ENCODE results near the gene PHF21B.
"Not testable (repeated sequence)": the region's sequence is repeated elsewhere in the genome, so short reads cannot be mapped to it uniquely, and the experiment has no call there.

PHF21B gene

GRCh38 chr22:44931077-44931540, 78.7 kb downstream of the PHF21B start:
- no peak for DNase-seq

- no peak for DNase-seq
These were observed 79.1 kb downstream of the PHF21B start for GRCh38 chr22:44930711-44931035.

- DNase-seq: no peak
These were observed 79.6 kb downstream of the PHF21B start for GRCh38 chr22:44930016-44930710.

DNA sequence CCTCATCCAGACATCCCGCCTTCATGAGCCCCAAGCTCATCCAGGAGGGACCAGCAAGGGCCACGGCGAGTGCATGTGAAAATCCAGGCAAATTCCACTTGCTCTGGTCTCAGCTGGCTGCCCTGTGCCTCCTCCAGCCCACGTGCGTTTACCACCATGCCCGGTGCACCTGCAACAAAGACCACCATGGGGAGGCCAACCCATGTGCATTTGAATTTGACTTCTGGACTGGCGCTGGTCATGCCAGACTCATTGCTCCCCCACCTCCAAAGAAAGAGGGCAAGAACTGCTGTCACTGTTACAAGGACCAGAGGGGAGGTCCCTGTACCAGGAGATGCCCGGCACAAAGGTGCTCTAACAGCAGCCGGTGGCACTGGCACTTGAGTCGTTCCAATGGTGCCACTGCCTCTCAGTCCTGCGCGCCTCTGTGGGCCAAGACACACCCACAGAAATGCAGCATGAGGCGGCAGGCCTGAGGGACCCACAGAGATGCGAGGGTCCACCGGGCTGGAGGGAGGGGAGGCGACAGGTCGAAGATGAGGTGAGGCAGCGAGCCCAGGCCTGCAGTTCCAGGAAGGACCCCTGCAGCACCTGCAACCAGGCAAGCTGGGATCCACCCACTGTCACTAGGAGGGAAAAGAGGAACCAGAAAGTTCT, 80.3 kb downstream of the PHF21B start:
- no peak for DNase-seq

DNA sequence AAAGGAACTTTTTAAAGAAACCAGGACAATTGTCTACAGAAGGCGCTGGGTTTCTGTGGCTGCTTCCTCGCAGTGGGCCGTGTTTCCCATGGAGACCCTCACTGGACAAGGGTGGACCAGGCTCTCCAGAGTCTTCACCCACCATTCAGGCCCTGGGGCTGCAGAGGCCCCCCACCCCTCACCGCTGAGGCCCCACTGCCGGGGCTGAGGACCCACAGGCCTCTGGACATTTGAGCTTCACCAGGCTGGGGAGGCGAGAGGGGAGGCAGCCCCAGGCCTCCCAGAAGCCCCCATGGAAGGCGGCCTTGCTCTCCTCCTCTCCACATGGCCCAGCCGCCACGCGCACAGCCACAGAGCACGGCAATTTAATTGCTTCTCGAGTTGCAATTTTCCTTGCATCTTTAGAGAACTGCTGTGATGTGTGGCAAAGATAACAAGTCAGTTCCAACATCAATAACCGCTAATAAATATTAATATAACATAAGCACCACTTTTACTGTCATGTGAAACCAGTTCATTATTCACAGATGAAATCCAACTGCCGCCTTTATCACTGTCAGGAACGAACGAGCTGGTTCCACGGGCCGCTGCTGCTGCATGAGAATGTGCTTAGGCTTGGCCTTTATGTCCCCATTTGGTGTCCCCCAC, 81.0 kb downstream of the PHF21B start:
- DNase-seq: no peak

- DNase-seq: no peak
These were observed 81.7 kb downstream of the PHF21B start for GRCh38 chr22:44928136-44928463.

DNA sequence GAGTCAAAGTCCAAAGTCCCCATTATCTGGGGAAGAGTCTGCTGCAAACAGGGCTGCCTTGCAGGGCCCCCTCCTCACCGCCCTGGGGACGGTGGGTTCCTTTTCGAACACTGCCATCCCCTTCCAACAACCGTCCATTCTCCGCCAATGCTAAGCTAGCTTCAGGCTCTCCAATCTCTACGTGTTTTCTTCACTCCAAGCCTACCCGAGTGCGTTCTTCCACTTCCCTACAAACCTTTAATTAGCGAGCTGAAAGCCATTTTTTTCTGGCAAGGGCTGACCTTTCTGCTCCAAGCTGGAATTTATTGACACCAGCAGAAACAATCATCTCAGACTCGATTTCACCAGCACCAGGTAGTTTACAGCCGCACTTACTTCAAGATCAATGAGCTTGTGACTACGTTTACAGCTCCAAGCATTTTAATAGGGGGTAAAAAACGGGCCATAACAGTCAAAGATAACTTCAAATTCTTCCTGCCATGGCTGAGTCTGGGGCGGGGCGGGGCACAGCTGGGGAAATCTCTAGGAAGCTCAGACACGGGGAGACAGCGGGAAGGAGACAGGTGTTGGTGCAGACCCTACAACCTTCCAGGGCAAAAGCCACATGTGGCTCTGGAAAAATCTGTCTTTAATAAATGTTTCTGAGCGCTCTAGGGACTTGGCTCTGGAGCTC, 82.2 kb downstream of the PHF21B start:
- DNase-seq: no peak

GRCh38 chr22:44926491-44927415, 83.1 kb downstream of the PHF21B start:
- DNase-seq: no peak

GRCh38 chr22:44926124-44926475, 83.7 kb downstream of the PHF21B start:
- DNase-seq: no peak

- DNase-seq: no peak
These were observed 84.2 kb downstream of the PHF21B start for GRCh38 chr22:44925465-44926123.

DNA sequence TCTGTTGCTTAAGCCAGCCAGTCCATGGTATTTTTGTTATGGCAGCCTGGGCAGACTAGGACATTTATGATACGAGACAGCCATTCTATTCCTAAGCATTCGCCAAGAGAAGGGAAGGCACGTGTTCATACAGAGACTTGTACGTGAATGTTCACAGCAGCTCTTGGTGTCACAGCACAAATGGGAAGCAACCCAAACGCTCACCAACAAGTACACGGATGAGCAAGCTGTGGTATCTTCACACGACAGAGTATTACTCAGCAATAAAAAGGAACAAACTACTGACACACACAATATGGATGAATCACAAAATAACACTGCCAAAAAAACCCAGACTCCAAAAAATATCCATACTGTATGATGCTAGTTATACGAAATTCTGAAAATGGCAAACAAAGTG, 85.1 kb downstream of the PHF21B start:
- DNase-seq: no peak

GRCh38 chr22:44924098-44924497, 85.7 kb downstream of the PHF21B start:
- DNase-seq: no peak

DNA sequence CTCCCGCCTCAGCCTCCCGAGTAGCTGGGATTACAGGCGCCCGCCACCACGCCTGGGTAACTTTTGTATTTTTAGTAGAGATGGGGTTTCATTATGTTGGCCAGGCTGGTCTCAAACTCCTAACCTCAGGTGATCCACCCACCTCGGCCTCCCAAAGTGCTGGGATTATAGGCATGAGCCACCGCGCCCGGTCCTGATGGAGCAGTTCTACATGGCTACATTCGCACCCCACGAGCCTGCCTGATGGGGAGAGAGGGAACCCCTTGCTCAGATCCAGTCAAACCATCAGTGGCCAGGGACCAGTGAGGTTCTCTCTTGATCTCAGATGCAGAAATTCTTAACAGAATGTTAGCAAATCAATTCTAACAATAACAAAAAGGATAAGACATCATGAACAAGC, 88.0 kb downstream of the PHF21B start:
- DNase-seq: not testable (repeated sequence)

GRCh38 chr22:44920183-44920582, 89.6 kb downstream of the PHF21B start:
- no peak for DNase-seq

GRCh38 chr22:44919691-44920090, 90.1 kb downstream of the PHF21B start:
- no peak for DNase-seq

DNA sequence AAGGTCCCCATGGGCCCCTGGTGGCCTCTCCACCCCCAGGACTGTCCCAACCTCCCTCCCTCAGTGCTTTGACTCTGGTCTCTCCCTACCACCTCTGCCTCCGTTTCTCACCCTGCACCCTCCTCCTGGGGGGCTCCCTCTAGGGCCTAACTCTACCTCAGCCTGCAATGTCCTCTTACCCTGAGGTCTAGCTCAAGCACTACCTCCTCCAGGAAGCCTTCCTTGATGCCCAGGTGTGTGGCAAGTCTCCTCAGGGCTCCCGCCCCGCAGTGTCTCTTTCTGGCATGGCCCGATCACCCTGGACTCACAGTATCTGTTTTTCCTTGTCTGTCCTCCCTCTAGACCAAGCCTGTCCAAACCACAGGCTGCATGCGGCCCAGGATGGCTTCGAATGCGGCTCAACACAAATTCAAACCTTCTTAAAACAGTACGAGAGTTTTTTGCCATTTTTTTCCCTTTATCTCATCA, 90.8 kb downstream of the PHF21B start:
- DNase-seq: no peak

GRCh38 chr22:44918166-44918924, 91.5 kb downstream of the PHF21B start:
- DNase-seq: no peak

DNA sequence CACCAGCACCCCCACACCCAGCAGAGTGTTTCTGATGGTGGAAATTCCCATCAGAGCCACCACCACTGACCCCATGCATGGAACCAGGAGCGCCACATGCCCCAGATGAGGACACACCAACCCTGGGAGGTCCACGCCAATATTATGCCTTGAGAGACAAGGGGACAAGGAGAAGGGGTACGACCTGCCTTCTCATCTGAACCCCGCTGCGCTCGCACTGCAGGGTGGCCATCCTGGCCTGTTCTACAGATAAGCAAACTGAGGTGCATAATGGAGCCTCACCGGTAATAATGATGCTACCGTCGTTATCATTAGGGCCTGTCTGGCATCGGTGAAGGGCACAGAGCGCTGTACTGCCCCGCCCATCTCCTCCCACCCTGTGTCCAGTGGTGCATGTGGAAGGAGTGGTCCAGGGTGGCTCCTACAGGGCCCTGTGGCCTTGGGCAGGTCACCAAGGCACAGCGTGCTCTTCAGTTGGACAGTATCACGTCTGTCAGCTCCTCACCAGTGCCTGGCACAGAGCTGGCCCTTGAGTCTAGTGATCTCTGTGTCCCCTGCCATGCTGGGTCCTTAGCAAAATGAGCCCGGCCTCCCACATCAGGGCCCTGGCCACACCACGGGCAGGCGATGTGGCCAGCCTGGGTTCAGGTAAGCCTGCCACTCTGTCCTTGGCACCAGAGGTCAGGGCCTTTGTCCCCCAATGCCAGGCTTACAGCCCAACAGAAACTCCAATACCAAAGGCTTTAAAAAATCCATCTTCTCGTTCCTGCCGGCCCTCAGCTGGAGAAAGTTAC, 92.2 kb downstream of the PHF21B start:
- DNase-seq: no peak

DNA sequence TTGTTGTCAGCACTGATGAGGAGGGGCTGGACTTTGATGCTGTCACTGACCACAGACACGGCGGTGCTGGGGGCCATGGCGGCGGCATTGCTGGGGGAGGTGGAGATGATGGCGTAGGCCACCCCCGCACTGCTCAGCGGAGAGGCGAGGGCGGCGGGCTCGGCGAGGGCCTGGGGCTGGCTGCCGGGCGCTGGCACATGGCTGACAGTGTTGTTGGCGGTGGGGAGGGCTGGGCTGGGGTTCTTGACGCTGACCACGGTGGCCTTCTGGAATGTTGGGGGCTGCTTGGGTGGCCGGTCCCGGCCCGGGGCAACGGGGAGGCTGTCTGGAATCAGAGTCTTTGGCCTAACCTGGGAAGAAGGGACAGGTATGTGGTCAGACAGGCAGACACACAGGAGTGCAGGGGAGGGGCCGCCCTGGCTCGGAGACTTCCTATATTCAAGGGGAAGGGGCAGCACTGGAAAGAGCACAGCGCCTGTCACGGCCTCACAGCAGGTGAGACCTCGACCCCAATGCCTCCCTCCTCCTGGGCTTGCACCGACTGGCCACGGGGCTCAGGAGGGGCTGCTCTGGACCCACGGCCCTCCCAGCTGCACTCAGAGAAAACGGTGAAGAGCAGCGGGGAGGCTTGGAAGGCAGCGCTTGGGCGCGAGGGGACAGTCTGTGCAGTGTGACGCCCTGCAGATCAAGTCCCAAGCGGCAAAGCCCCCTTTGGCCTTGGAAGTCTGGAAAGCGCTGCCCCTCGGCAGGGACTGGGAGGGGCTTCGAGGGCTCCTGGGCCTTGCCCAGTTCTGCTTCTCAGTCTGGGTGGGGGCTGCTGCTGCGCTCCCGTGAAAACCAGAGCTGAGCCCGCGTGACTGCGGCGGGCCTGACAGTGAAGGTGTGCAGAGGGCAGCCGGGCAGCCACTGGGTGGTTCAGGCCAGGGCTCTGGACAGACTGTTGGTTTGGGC, 93.2 kb downstream of the PHF21B start:
- DNase-seq: no peak
